Measurements from ENCODE around the gene GRAMD2A.
A peak's percentile ranks its signal among the peaks of the same experiment; 100 is the strongest.

The GRAMD2A gene

DNA sequence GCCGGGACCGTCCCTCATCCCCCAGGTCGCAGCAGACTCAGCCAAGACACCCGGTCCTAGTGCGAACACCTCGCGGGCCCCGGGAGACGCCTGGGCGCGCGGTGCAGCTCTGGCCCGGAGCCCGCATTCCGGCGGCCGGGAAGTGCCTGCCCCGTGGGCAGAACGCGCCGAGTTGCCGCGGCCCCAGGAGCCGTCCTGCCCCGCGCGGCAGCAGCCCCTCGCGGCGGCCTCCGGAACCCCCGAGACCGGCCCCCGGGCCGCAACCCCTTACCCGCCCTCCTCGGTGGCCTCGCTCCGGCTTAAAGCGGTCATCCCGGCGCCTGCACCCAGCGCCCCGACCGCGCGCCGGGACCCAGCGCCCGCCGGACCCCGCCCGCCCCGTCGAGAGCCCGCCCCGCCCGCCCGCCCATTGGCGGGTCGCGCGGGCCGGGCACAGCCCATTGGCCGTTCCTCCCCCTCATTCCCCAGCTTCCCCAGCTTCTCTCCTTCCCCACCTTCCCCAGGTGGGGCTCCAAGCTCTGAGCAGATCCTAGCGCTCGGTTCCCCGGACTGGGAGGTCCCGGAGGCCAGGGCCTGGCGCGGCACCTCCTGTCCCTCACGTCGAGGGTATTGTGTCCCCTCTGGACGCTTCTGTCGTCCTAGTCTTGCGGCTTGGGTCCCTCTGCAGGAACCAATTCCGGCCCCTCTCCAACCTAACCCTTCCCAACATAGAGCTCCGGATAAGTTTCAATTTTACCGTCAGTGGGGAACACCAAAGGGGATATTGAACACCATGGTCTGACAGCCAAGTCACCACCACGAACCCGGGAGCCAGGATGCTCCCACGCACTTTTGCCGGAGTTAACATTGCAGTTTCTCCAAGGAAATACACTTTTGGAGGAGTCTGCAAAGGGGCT lies at the start of gene GRAMD2A:
Gene GRAMD2A, minus strand, starts transcription at position 328 of the 896 bp plus-strand sequence.
- no peak for DNase-seq (ENCODE audit: low spot score)

DNA sequence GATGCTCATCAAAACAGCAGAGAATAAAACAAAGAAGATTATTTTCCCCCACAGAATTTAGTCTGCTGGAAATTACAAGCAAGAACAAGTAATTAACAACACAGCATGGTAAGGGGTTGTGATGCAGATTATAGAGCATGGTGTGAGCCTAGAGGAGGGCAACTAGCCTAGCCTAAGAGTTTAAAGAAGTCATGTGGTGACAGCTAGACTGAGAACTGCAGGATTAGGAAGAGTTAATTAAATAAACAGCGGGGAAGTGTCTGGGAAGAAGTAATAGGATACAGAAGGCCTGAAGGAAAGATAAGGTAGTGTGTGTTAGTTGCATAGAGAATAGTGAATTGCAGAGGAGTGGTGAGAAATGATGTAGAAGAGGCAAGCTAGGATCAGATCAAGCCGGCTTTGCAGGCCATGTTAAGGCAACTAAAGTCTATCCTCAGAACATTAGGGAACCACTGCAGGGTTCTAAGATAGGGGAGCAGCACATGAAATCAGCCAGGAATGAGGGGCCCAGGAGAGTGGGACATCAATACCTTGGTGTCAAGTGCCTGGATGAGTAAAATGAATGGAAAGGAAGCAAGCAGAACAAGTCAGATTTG lies 45.3 kb upstream of the GRAMD2A start:
- no peak for DNase-seq (ENCODE audit: low spot score)

DNA sequence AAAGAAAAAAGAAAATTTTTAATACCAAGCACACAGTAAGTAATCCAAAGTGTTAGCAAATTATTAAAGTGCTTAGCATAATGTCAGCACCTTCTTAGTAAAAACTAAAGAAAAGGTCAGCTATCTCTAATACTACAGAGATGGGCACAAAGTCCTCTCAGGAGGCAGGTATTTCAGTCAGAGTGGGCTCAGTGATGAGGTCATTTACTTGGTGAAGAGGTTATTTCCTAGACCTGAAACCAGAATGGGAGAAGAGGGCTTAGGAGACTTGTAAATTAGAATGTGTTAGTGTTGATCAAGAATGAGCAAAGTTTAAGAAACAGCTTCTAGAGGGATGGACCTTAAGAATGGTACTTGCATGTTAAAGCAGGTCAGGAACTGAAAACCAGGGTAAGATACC lies 42.1 kb upstream of the GRAMD2A start:
- no peak for DNase-seq (ENCODE audit: low spot score)

DNA sequence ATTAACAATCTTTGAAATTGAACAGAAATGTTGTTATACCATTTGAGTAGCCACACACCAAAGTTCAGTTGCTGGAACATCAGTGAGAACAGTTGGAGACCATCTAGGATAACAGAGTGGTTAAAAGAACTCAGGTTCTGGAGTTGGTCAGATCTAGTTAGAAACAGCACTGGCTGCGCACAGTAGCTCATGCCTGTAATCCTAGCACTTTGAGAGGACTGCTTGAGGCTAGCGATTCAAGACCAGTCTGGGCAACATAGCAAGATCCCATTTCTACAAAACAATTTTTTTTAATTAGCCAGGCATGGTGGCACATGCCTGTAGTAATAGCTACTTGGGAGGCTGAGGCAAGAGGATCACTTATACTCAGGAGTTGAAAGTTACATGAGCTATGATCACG lies 41.0 kb upstream of the GRAMD2A start:
- no peak for DNase-seq (ENCODE audit: low spot score)

DNA sequence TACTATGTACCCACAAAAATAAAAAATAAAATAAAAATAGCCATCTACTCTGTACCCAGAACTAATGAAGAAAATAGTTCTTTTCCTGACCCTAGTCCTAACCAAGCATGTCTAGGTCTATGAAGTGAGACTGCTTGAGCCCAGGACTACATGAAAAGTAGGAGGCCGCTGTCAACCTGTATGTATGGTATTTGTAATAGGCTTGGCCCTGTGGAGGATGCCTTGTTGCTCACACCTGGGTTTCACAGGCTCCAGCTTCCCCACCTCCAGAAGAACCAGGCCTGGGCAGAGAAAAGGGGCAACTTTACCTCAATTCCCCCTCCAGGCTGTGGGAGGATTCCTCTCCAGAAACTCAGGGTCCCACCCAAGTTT lies 40.3 kb upstream of the GRAMD2A start:
- peak; percentile 63 for DNase-seq (ENCODE audit: low spot score)

DNA sequence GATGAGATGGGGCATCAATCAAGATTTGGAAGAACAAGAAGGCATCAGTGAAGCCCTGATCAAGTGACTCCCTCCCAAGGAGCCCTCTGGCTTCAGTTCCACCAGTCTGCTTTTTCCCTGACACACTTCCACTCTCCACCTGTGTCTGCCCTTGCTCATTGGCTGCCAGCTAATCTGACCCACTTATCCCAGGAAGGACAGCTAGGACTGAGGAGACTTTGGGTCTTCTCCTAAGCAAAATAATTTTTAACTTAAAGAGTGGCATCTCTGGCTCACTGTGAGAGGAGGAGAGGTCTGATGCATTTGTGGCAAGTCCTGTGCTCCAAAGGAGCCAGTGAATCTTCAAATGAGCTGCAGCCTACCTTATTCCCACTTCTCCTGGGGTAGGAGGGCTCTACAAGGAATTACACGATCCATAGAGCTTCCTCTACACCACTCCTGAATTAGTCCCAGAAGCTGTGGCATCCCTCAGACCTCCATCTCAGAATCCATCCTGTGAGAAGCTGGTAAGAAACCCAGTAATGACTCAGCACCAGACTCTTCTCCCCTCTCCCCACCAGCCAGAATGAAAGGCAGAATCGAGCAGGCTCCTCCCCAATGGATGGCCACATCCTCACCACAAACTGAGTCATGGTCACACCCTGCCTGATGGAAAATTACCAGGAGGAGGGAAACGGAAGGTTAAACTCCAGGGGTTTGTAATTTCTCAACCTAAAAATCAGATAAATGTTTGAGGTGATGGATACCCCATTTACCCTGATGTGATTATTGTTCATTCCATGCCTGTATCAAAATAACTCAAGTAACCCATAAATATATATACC lies 39.7 kb upstream of the GRAMD2A start:
- DNase-seq (ENCODE audit: low spot score): peak; percentile 97

DNA sequence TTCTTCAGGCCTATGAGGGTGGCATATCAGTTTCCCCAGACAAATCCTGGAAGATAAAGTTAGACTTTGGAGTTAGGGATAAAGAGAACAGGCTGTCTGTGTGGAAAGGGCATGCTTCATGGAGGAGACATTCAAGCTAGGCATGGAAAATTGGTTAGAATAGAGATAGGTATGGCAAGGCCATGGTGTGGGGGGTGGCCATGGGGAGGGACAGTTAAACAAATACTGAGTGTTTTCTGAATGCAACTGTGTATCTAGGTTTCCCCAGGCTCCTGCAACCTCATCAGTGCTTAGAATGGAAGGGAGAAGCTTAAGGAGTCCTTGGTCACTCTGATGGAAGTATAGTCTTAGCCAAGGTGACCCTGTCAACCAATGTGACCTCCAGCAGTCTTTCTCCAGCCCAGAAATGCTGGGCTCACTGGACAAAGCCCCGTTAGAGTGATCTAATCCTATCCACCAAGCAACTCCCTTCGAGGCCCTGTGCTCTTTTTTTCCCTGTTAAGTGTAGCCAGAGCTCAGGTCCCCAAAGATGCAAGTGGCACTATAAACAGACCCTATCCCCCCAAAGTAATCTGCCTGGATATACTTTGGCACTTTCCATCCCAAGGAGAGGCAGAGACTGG lies 38.9 kb upstream of the GRAMD2A start:
- no peak for DNase-seq (ENCODE audit: low spot score)

DNA sequence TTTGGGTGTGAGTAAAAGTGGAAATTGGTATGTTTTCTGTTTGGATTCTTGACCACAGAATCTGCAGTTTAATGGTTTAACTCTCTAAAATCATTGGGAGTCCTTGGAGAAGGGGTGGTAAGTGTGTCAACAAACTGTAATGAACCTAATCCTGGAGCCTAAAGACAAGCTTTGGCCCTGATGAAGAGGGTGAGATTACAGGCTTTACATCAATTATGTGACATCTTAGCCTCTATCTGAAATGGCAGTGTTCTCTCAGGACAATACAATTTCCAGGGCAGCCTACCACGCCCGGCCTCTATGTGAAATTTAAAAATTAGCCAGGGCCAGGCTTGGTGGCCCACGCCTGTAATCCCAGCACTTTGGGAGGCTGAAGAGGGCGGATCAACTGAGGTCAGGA lies 37.7 kb upstream of the GRAMD2A start:
- DNase-seq (ENCODE audit: low spot score): no peak

DNA sequence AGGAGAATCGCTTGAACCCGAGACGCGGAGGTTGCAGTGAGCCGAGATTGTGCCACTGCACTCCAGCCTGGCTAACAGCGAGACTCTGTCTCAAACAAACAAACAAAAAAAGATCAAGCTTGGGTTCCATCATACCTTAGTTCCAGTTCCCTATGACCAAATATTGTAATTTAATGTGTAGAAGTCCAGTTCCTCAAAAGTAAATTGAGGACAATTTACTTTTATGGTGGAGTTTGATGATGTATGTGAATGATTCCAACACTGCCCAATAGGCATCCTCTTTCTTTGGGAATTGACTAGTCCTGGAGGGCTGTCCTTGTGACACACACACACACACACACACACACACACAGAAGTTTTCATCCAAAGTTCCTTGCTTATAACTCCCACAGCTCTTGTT lies 36.2 kb upstream of the GRAMD2A start:
- no peak for DNase-seq (ENCODE audit: low spot score)

DNA sequence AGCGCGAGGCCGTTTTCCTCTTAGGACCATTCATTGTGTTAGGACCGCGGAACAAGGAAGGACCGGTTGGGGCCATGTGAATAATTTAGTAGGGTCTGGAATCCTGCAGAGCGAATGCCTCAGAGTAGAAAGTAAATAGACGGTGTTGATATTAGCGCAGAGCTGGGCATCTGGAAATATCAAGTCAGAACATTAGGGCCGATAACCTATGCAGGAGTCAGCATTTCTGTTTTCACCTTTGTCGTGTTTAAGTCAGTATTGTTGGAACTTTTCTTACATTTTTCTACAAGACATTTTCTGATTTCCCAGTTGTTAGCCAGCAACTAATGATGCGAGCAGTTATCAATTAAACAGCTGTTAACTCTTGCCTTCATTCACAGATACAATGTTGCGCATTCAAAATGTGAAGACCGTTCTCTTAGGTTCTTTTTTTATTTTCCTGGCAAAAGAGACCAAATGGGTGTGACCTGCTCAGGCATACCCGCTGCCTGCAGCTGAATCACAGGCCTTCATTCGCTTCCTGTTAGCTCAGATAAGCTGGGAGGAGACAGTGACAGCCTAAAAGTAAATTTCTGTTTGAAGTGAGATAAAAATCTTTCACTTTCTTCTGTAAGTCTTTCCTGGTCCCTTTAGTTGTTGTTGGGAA lies 34.4 kb upstream of the GRAMD2A start:
- DNase-seq (ENCODE audit: low spot score): peak; percentile 89

DNA sequence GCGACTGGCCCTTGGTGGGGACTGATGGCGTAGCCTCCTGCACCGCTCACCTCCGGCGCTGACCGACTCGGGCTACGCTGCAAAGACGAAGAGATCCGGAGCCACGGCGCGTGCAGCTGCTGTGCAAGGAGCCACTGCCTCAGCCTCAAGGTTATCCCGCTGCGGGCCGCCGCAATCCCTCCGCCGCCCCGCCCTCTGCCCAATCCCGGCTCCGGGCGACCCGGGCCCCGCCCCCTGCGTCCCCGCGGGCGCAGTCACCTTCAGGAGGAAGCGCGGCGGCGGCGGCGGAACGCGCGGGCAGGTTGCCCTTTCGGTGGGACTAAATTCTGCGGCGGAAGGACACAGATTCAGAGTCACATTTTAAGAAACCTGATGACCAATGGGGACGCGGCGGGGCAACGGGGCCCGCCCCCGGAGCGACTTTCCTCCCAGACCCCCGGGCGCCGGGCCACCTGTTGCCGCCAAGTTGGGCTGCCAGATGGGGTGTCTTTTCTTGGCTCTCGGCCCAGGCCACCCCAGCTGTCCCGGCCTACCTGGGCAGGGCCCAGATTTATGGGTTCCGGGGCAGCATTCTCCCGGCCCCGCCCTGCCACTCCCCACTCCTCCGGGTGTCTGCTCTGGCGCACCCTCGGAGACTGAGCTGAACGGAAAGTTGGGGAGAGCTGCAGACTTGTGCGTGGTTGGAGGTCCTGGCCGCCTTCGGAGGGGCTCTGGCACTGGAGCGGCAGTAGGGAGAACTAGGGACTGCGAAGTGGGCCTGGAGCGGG lies 33.7 kb upstream of the GRAMD2A start, which contains the start of gene PKM:
Gene PKM, minus strand, starts transcription at position 125 of the 767 bp plus-strand sequence. CDS start 12,093 bp downstream, outside the sequence.
- DNase-seq (ENCODE audit: low spot score): peak; percentile 100

DNA sequence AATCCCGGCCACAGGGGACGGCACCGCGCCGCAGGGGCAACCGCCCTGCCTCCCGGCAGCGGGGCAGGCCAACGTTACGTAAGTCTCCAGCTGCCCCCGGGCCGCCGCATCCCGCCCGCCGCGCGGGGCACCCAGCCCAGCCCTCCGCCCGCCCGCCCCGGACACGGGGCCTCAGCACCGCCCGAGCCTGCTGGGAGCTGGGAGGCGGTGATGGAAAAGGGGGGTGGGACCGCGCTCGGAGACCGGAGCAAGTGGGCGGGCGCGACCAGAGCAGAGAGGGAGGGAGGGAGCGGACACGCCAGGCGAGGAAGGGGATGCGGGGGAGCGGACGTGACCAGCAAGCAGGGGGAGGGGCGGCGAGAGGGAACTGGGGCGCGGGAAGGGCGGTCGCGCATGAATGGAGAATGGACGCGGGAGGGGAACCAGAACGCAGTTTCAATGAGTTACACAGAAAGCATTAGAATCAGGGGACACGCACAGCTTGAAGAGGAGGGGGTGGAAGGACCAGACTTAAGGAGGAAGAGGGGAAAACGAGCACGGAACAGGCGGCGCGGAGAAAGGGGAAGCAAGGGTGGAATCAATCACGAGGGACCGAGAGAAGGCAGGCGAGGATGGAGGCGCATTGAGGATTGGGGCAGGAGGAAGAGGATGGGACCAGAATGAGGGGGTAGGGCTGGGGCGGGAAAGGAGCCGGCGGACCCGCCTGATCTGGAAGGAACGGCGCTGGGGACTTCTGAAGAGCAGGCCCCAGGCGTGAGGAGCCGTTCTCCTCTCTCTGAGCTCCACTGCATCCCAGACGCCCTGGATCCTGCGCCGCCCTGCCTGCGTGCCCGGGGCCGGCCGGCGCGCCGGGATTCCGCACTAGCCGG lies 32.8 kb upstream of the GRAMD2A start:
- DNase-seq (ENCODE audit: low spot score): peak; percentile 53

DNA sequence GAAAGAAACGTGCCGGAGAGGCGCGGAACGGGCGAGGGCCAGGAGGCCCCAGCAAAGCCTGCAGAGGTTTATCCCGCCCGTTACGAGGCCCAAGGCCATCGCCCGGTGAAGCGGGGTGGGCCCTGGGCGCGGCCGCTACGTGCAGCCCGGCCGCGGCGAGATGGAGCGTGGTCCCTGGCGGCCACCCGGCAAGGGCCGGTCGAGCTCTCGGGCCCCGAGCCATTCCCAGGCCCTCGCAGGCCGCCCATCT lies 32.3 kb upstream of the GRAMD2A start:
- DNase-seq (ENCODE audit: low spot score): peak; percentile 11

DNA sequence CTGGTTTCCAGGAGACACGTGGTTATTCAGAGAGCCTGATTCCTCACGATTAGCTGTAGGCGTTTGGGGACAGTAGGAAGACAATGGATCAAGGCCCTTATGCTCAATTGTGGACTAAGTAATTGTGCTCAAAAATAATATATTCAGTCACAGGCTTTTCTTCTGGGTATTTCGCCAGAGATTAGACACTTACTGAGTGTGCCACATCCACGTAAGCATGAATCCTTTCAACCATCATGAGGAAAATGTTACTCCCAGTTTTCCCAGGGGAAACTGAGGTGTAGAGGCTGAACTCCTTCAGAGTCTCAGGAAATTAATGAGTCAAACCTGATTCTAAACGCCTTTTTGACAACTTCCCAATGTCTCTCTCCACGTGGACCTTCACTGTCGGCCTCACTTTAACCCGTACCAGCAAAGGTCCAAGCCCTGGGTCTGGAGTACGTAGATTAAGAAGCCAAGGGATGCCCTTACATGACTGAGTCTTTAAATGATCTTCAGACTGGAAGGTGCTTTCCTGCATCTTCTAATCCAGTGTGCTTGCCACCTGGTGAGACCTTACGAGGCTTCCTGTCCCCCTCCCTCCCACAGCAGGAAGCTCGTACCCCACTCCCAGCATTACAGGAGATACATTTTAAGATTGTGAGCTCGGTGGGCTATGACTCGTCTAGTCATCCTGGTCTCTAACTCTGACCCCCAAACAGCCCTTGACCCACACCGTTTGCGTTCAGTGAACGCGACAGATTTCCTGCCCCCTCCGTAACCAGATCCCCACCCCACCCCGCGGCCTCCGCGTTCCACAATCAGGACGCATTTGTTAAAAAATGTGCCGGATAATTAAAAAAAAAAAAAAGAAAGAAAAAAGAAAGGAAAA lies 31.7 kb upstream of the GRAMD2A start:
- DNase-seq (ENCODE audit: low spot score): no peak

DNA sequence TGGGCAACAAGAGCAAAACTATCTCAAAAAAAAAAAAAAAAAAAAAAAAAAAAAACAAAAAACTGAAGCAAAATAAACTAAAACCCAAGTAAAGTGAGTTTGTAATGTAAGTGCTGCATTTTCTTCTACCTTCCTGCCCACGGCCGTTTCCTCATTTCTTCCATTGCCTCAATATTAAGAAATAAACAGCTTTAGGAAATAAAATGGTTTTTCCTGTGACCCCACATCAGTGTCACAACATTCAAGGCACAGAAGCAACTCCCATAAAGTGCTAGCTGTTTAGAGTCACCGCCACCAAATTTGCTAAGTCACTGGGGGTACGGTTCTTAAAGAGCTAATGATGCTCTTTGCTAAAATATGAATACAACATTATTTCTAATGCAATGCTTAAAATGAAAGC lies 30.1 kb upstream of the GRAMD2A start:
- DNase-seq (ENCODE audit: low spot score): no peak

DNA sequence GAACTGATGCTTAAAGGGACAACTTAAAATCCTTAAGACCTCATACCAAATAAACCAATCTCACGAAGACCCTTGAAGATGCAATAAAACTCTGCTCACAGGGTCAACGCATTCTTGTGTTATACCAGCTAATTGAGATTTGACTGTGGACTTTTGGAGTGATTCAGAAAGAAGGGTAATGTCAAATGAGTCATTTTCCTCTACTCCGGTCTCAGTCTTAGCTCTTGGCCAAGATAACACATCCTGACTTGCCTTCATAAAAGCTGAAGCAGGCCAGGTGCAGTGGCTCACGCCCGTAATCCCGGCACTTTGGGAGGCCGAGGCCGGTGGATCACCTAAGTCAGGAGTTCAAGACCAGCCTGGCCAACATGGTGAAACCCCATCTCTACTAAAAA lies 29.6 kb upstream of the GRAMD2A start:
- peak; percentile 54 for DNase-seq (ENCODE audit: low spot score)

DNA sequence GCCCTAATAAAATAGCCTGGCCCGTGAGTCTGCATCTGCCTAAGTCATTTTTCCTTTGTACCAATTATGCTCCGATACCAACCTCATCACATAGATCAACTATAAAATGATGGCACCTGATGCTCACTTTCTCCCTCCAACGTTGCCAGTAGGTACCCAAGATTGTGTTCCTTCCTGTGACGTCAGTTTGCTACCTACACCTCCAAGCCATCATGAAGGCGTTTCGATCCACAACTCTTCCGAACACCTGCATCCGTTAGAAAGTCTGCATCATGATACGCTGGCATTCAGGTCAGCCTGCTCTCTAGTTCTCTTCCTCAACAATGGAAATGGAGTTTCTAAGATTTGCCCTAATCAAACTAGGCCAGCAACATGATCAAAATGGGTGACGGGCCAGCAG lies 25.7 kb upstream of the GRAMD2A start:
- no peak for DNase-seq (ENCODE audit: low spot score)

DNA sequence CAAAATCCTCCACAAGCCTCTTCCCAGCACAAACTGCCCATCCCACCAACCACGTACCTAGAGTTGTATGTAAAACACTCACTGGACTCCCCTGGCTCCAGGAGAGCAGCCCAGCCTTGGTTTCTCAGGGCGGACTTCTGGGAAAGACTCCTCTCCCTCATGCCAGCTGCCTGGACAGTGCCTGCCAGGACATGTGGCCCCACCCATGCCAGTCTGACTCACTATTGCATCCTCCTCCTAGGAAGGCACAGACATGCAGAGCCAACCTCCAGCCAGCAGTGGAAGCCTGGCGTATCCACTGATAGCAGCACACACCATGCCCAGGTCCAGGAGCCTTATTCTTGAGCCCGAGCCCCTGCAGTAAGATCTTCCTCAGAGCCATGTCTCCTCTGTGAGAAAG lies 24.8 kb upstream of the GRAMD2A start:
- peak; percentile 39 for DNase-seq (ENCODE audit: low spot score)

DNA sequence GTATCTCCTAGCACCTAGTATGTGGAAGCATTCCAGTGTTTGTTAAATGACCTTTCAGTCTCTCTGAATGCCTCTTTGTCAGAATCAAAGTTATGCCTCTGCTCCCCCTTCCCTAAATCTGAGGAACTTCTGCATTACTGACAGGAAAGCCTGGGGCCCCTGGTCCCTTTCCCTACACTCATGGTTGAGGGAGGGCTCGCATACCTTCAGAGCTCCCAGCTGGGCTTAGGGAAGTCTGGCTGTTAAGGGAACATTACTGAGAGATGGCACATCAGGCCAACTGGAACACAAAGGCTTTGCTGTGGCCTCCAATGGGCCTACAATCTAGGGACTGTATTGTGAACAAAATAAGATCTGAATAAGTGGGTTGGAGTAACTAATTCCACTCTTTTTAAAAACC lies 23.1 kb upstream of the GRAMD2A start:
- no peak for DNase-seq (ENCODE audit: low spot score)
